Aorta (tissue), 5 donors: ENCODE results near the gene STT3B. TPM values are rescaled to one million over a fixed set of nuclear protein-coding genes. Genes with fewer than 3 reads are reported as not detected.

Source experiments
- ATAC-seq: fragments of 200-7000 bp; cut with Tn5 transposase; one replicate; pipeline ENCODE4 v1.9.1; 2022; ENCODE audit warnings: moderate library complexity; ENCODE audit not compliant: low FRiP score
- DNase-seq, 2 donors: peaks; one replicate each; pipeline ENCODE4 v3.0.0-alpha.2; 2020
- H3K27ac ChIP-seq, 2 donors: one replicate each; pipeline ENCODE4 v1.5.1; 2013; ENCODE audit warnings: low read length in 2 of 2, mild to moderate bottlenecking in 2 of 2, moderate library complexity in 2 of 2, control low read depth in 1 of 2, inconsistent platforms in 1 of 2, low read depth in 1 of 2
- H3K27me3 ChIP-seq, 2 donors: one replicate each; pipeline ENCODE4 v1.6.1; 2013; ENCODE audit warnings: control low read depth in 1 of 2, low read length in 1 of 2, mild to moderate bottlenecking in 1 of 2, moderate library complexity in 1 of 2; ENCODE audit not compliant: insufficient read depth in 2 of 2, control insufficient read depth in 1 of 2
- H3K36me3 ChIP-seq, 2 donors: one replicate each; pipeline ENCODE4 v1.6.1; 2013; ENCODE audit warnings: control low read depth in 1 of 2, low read length in 1 of 2, mild to moderate bottlenecking in 1 of 2; ENCODE audit not compliant: insufficient read depth in 2 of 2, control insufficient read depth in 1 of 2
- H3K4me1 ChIP-seq, 2 donors: one replicate each; pipeline ENCODE4 v1.6.1; 2013; ENCODE audit warnings: low read length in 2 of 2, control low read depth in 1 of 2, mild to moderate bottlenecking in 1 of 2, moderate library complexity in 1 of 2; ENCODE audit not compliant: insufficient read depth in 2 of 2, control insufficient read depth in 1 of 2
- H3K4me3 ChIP-seq, 2 donors: one replicate each; pipeline ENCODE4 v1.5.1; 2013; ENCODE audit warnings: low read length in 2 of 2, control low read depth in 1 of 2, mild to moderate bottlenecking in 1 of 2
- H3K9me3 ChIP-seq: one replicate; pipeline ENCODE4 v1.6.1; 2013; ENCODE audit warnings: mild to moderate bottlenecking, low read length; ENCODE audit not compliant: control insufficient read depth
- WGBS, 2 donors: extraction: QIAGEN DNeasy Blood & Tissue Kit; methylation state at CpG; one replicate each; pipeline ENCODE4 v1.1.7; 2013; 5-methylcytosine and 5-hydroxymethylcytosine counted together
- intact Hi-C, 2 donors: fragments of 100-400 bp; cut with DNase I; formaldehyde crosslinking; loops; one replicate each; pipeline versions ENCODE4 v1.14.2 to v1.15.0; 2022
- polyA plus RNA-seq, 2 donors: library from polyadenylated mRNA; stranded (reverse); fragments of 200-250 nt; gene quantifications; one replicate each; pipeline ENCODE4 v1.2.3, GENCODE V29; 2013
- total RNA-seq, 2 donors: library from RNA; stranded (reverse); fragmentation: NEBNext Ultra II Directional; extraction: Animal tissue kit (Norgen Biotek cat#: 25700); gene quantifications; one replicate each; pipeline ENCODE4 v1.2.1, GENCODE V29; 2021
- donor health status: healthy with polysubstance abuse.
- donor health status: Bipolar disorder and iron deficiency.
- donor health status: DM: no; HTN: no; CAD: no.
- donor health status: DM: no; HTN: no; CAD: no.
- donor health status: DM: yes; HTN: yes; CAD: no.

The STT3B gene
- total and polyA plus RNA-seq, 4 donors: 40.9 to 92.3 (median 76.1) TPM

DNA sequence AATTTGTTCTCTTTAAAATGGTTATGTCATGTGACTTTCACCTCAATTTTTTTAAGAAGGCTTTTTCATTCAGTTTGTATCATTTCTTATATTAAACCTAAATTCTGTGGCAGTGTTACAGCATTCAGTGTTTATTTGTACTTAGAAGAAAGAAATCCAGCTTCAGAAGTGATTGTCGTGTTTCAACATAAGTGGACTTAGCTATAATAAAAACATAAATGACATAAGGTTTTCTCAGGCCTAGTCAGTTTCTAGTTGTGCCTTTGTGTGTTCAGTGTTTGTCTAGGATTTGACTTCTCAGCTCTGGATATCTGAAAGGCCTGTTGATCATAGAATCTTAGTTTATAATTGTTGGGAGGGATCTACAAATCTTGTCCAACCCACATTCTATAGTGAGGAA is 80.5 kb downstream of the STT3B start:
- no peak overlapping the region for H3K27ac ChIP-seq
- H3K27me3 ChIP-seq: no peaks in the 10 kb centered on the region
- H3K36me3 ChIP-seq: no peaks in the 10 kb centered on the region
- H3K9me3 ChIP-seq: no peaks in the 10 kb centered on the region
- 21 to 22% methylated on average over 1 of the region's 1 CpG for WGBS, 2 donors
- no peaks in the 10 kb centered on the region for H3K4me1 ChIP-seq
- intact Hi-C loops: loop anchor here in 1 of 2 donors (5.0 kb wide), 1 partner anchor 154 kb away; no protein-coding TSS in a partner anchor
- ATAC-seq: no peak
- H3K4me3 ChIP-seq: no peak overlapping the region
- DNase-seq: no peak

DNA sequence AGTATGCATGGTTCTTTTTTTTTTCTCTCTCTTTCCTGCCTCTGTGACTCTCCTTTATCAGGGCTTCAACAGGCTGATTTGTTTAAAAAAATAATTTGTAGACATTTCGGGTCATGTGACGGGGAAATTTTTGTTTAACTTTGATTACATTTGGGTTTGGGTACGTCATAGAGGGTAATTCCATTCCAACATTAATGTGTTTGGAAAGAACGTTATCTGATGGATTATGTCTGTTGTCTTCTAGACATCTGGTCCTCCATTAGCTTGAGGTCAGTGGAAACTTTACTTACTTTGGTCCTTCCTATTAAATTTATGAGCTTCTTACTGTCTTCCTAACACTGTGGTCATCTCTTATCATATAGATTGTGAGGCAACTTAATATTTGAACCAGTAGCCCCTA is 80.9 kb downstream of the STT3B start:
- H3K36me3 ChIP-seq: no peaks in the 10 kb centered on the region
- 69 to 75% methylated on average over 4 of the region's 4 CpGs for WGBS, 2 donors
- DNase-seq (no peak), ATAC-seq (no peak)
- no peaks in the 10 kb centered on the region for H3K27me3 ChIP-seq
- no peaks in the 10 kb centered on the region for H3K9me3 ChIP-seq
- H3K4me1 ChIP-seq: no peaks in the 10 kb centered on the region
- intact Hi-C loops: loop anchor here in 1 of 2 donors (5.0 kb wide), 1 partner anchor 154 kb away; no protein-coding TSS in a partner anchor
- H3K4me3 ChIP-seq: no peak overlapping the region
- no peak overlapping the region for H3K27ac ChIP-seq

DNA sequence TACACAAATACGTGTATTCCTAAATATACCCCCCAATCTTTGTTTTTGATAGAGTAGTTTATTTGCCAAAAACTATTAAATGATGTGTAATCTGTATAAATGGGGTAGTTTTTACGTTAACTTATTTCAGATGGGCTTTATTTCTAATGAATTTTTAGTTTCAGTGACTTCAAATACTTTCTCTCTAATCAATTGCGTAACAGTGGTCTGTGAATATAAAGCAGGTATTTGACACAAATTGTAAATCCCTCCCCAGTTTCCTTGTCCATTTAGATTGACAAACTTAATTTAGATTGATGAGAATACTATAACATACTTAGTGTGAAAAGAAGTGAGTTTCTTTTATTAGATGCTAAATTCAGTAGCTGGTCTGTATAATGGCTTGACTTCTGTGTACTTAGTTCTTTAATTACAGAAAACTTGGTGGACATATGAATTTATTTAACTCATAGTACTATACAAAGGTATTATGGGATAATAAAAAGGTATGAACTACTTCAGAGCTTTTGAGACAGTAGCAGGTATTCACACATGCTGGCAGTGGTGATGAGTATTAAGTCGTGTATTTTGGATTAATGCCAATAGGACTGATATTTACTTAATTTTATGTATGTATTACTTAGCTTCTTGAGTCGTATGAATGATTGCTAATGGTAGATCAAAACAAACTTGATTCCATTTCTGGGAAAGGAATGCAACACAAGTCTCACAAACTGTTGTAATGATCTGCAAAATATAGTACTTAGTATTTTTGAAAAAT is 81.6 kb downstream of the STT3B start:
- Histone ChIP-seq H3K9me3 (no peaks in the 10 kb centered on the region), H3K4me1 (no peaks in the 10 kb centered on the region), H3K27me3 (no peaks in the 10 kb centered on the region), H3K27ac (no peak overlapping the region), H3K4me3 (no peak overlapping the region), H3K36me3 (no peaks in the 10 kb centered on the region)
- intact Hi-C loops: loop anchor here in 1 of 2 donors (5.0 kb wide), 1 partner anchor 153 kb away; no protein-coding TSS in a partner anchor
- ATAC-seq (no peak), DNase-seq (no peak)
- WGBS, 2 donors: 72 to 81% methylated on average over 5 of the region's 5 CpGs

DNA sequence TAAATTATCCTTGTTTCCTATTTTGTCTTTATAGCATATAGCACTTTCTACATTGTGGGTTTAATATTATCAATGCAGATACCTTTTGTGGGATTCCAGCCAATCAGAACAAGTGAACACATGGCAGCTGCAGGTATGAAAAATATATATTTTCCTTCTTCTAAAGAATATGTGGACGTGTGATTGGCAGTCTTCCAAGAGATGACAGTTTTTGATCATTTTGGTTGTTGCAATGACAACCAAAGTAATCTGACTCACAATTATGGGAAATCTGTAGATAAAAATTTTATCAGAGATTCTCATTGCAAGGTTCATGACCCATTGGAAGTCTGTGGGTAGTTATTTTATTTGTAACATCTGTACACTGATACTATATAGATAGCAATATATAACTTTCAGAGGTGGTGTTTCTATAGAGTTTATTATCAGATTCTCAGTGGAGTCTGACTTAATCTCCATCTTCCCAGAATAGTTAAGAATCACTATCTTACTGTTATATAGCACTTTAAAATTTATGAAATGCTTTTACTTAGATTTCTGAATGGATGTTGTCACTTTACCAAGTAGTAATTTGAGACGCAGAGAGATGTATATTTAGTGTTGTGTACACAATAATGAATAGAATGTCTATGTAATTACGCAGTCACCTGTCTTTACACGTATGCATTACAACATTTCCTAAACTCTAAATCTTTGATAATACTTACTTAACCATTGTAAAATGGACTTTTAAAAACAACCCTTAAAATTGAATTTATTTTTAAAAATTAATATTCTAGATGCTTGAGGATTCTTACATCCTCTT is 82.5 kb downstream of the STT3B start:
- no peaks in the 10 kb centered on the region for H3K9me3 ChIP-seq
- no peak overlapping the region for H3K4me3 ChIP-seq
- ATAC-seq: no peak
- DNase-seq: no peak
- no peaks in the 10 kb centered on the region for H3K36me3 ChIP-seq
- H3K4me1 ChIP-seq: no peaks in the 10 kb centered on the region
- intact Hi-C loops: no loop called here
- no peak overlapping the region for H3K27ac ChIP-seq
- H3K27me3 ChIP-seq: no peaks in the 10 kb centered on the region
- WGBS, 2 donors: 79 to 83% methylated on average over 4 of the region's 4 CpGs

DNA sequence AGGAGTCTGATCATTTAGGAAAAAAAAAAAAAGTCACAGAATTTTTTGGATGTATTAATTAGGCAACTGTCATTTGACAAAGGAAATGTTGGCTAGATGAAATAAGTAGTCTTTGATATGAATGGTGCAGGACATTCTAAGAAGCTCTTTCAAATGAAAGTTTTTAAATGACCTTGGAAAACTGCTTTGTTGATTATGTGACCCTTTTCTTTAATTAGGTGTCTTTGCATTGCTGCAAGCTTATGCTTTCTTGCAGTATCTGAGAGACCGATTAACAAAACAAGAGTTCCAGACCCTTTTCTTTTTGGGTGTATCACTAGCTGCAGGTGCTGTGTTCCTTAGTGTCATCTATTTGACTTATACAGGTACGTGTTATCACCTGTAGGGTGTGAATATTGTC is 84.0 kb downstream of the STT3B start:
- Histone ChIP-seq H3K4me1 (no peaks in the 10 kb centered on the region), H3K36me3 (no peaks in the 10 kb centered on the region), H3K9me3 (no peaks in the 10 kb centered on the region), H3K4me3 (no peak overlapping the region), H3K27ac (no peak overlapping the region), H3K27me3 (no peaks in the 10 kb centered on the region)
- DNase-seq (no peak), ATAC-seq (no peak)
- whole genome bisulfite sequencing, 2 donors: 91 to 97% methylated on average over 2 of the region's 2 CpGs
- intact Hi-C loops: no loop called here

DNA sequence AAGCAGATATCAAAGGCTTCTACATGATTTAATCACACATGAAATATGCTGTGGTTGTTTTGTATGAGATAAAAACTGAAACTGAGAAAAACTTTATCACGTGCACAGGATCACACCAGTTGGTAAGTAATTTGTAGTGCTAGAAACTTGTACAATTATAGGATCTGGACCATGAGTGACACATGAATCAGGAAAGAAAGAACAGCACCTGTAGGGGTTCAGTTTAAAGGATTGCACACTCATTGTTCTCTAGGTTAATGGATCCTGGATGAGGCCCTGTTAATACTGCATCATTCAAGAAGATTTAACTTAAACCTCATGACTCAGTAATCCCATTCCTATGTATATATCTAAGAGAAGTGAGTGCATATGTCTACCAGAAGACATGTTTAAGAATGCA is 87.9 kb downstream of the STT3B start:
- WGBS, 2 donors: 89 to 90% methylated on average over 1 of the region's 1 CpG
- H3K4me3 ChIP-seq: no peak overlapping the region
- no peak for ATAC-seq
- H3K36me3 ChIP-seq: peaks cover 0 to 3% of the 10 kb centered on the region in 2 donors
- no peaks in the 10 kb centered on the region for H3K4me1 ChIP-seq
- intact Hi-C loops: no loop called here
- no peaks in the 10 kb centered on the region for H3K9me3 ChIP-seq
- no peak for DNase-seq
- no peaks in the 10 kb centered on the region for H3K27me3 ChIP-seq
- H3K27ac ChIP-seq: no peak overlapping the region

DNA sequence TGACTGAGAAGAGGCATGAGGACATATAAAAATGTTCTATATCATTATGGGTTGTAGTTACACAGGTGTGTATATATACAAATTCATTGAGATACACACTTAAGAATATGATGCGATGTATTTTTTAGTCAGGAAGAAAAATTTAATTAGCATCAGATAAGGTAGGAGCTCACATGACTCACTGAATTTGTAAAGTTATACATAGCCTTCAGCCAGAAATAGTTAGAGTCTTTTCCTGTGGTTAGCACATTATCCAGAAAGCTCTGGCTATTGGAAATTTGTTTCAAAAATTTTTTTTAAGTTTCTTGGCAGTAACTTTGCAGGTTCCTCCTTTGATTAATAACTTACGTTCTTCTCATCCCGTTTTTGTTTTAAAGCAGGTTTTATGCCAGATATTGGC is 88.6 kb downstream of the STT3B start:
- 75 to 80% methylated on average over 3 of the region's 3 CpGs for WGBS, 2 donors
- no peak overlapping the region for H3K27ac ChIP-seq
- H3K36me3 ChIP-seq: peaks cover 0 to 3% of the 10 kb centered on the region in 2 donors
- H3K4me3 ChIP-seq: no peak overlapping the region
- H3K9me3 ChIP-seq: no peaks in the 10 kb centered on the region
- no peaks in the 10 kb centered on the region for H3K4me1 ChIP-seq
- H3K27me3 ChIP-seq: no peaks in the 10 kb centered on the region
- DNase-seq: no peak
- intact Hi-C loops: no loop called here
- no peak for ATAC-seq

DNA sequence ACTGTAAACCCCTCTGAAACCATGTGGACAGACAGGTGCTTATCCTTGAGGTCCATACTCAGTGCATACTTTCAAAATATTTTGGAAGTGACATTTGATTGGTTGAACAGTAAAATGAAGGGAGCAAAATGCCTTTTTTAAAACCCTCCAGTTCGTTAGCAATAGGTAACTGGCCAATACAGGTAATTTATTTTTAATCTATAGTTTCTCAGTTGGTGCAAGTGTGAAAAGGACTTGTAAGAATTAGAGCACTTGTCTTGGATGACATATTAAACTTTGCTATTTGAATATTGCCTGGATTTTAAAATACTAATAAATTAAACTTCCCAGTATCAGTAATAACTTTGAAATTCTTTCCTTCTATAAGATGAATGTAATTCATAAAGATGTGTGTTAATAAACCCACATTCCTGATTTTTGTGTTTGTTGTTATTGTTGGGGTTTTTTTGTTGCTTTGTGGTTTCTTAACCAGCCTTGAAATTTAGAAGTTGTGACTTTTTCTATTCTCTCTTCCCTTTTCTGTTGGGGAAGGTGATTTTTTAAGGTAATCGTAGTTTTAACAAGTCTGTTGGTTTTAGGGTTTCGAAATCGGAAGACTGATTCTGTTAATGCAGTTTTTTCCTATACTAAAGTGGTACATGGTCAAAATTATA is 90.0 kb downstream of the STT3B start:
- DNase-seq (no peak), ATAC-seq (no peak)
- Histone ChIP-seq H3K36me3 (peaks cover 3 to 6% of the 10 kb centered on the region in 2 donors), H3K27me3 (no peaks in the 10 kb centered on the region), H3K4me1 (no peaks in the 10 kb centered on the region), H3K27ac (no peak overlapping the region), H3K4me3 (no peak overlapping the region), H3K9me3 (no peaks in the 10 kb centered on the region)
- intact Hi-C loops: no loop called here
- WGBS, 2 donors: 83 to 95% methylated on average over 4 of the region's 4 CpGs
